Stomach (tissue), 4 donors: ENCODE data around the gene GLUL.

ENCODE experiments used
- CTCF ChIP-seq, 7 experiments: fragments of 450-650 bp in 4 of 7; fragments of 200-600 bp in 3 of 7; sonication (generic) in 3 of 7; IDR thresholded peaks; one replicate each; pipeline ENCODE4 v1.5.1; 2016 to 2019; ENCODE audit warnings: antibody characterized with exemption in 7 of 7, control low read depth in 2 of 7, mild to moderate bottlenecking in 1 of 7
- POLR2A ChIP-seq, 4 donors: fragments of 450-650 bp; IDR thresholded peaks; one replicate each; pipeline ENCODE4 v1.6.1; 2016; ENCODE audit warnings: antibody characterized with exemption in 4 of 4, control low read depth in 2 of 4, mild to moderate bottlenecking in 1 of 4, moderate library complexity in 1 of 4
- POLR2AphosphoS5 ChIP-seq, 3 donors: sonication (generic); formaldehyde crosslinking; IDR thresholded peaks; one replicate each; pipeline ENCODE4 v1.6.1; 2016; ENCODE audit warnings: antibody characterized with exemption in 3 of 3

GRCh38 chr1:182415789-182416188, 24.2 kb upstream of the GLUL start:
- TF ChIP-seq POLR2AphosphoS5 (IDR thresholded peaks at IDR 0.05) (no peak), POLR2A (IDR thresholded peaks at IDR 0.05) (no peak), CTCF (IDR thresholded peaks at IDR 0.05) (no peak)
